Measurements from ENCODE around the gene TMPRSS4.

TMPRSS4 gene

GRCh38 chr11:118047749-118048148 lies 29.1 kb upstream of the TMPRSS4 start:
- H3K36me3 ChIP-seq (ENCODE audit: control insufficient read depth in 1 of 2, insufficient read depth in 2 of 2, low read length in 2 of 2) = no peaks in the 10 kb centered on the region
- no peaks in the 10 kb centered on the region for H3K9me3 ChIP-seq (ENCODE audit: control insufficient read depth in 1 of 2, low read length in 2 of 2)
- H3K27ac ChIP-seq (ENCODE audit: low read depth, low read length) = no peak overlapping the region
- no peaks in the 10 kb centered on the region for H3K27me3 ChIP-seq (ENCODE audit: control insufficient read depth in 1 of 2, insufficient read depth in 2 of 2, low read length in 2 of 2)
- H3K4me3 ChIP-seq (ENCODE audit: low read depth in 1 of 2, low read length in 2 of 2) = no peak overlapping the region
- H3K9ac ChIP-seq (ENCODE audit: low read depth in 1 of 2, low read length in 2 of 2) = no peak overlapping the region
- H3K4me1 ChIP-seq (ENCODE audit: control insufficient read depth in 1 of 2, insufficient read depth in 2 of 2, low read length in 2 of 2) = peaks cover 9 to 16% of the 10 kb centered on the region in 2 donors

- no peak overlapping the region for H3K4me3 ChIP-seq (ENCODE audit: low read depth in 1 of 2, low read length in 2 of 2)
- H3K4me1 ChIP-seq (ENCODE audit: control insufficient read depth in 1 of 2, insufficient read depth in 2 of 2, low read length in 2 of 2) = peaks cover 10 to 16% of the 10 kb centered on the region in 2 donors
- no peak overlapping the region for H3K27ac ChIP-seq (ENCODE audit: low read depth, low read length)
- H3K9ac ChIP-seq (ENCODE audit: low read depth in 1 of 2, low read length in 2 of 2) = no peak overlapping the region
- H3K9me3 ChIP-seq (ENCODE audit: control insufficient read depth in 1 of 2, low read length in 2 of 2) = no peaks in the 10 kb centered on the region
- H3K27me3 ChIP-seq (ENCODE audit: control insufficient read depth in 1 of 2, insufficient read depth in 2 of 2, low read length in 2 of 2) = no peaks in the 10 kb centered on the region
- no peaks in the 10 kb centered on the region for H3K36me3 ChIP-seq (ENCODE audit: control insufficient read depth in 1 of 2, insufficient read depth in 2 of 2, low read length in 2 of 2)
Observed at GRCh38 chr11:118048472-118049370, 28.2 kb upstream of the TMPRSS4 start.

GRCh38 chr11:118049771-118050170 lies 27.1 kb upstream of the TMPRSS4 start:
- no peak overlapping the region for H3K4me3 ChIP-seq (ENCODE audit: low read depth in 1 of 2, low read length in 2 of 2)
- H3K9ac ChIP-seq (ENCODE audit: low read depth in 1 of 2, low read length in 2 of 2) = no peak overlapping the region
- H3K9me3 ChIP-seq (ENCODE audit: control insufficient read depth in 1 of 2, low read length in 2 of 2) = no peaks in the 10 kb centered on the region
- H3K27ac ChIP-seq (ENCODE audit: low read depth, low read length) = no peak overlapping the region
- H3K27me3 ChIP-seq (ENCODE audit: control insufficient read depth in 1 of 2, insufficient read depth in 2 of 2, low read length in 2 of 2) = no peaks in the 10 kb centered on the region
- H3K36me3 ChIP-seq (ENCODE audit: control insufficient read depth in 1 of 2, insufficient read depth in 2 of 2, low read length in 2 of 2) = no peaks in the 10 kb centered on the region
- peaks cover 10 to 16% of the 10 kb centered on the region in 2 donors for H3K4me1 ChIP-seq (ENCODE audit: control insufficient read depth in 1 of 2, insufficient read depth in 2 of 2, low read length in 2 of 2)

- H3K27me3 ChIP-seq (ENCODE audit: control insufficient read depth in 1 of 2, insufficient read depth in 2 of 2, low read length in 2 of 2) = no peaks in the 10 kb centered on the region
- no peaks in the 10 kb centered on the region for H3K9me3 ChIP-seq (ENCODE audit: control insufficient read depth in 1 of 2, low read length in 2 of 2)
- no peak overlapping the region for H3K9ac ChIP-seq (ENCODE audit: low read depth in 1 of 2, low read length in 2 of 2)
- no peaks in the 10 kb centered on the region for H3K36me3 ChIP-seq (ENCODE audit: control insufficient read depth in 1 of 2, insufficient read depth in 2 of 2, low read length in 2 of 2)
- no peak overlapping the region for H3K4me3 ChIP-seq (ENCODE audit: low read depth in 1 of 2, low read length in 2 of 2)
- H3K27ac ChIP-seq (ENCODE audit: low read depth, low read length) = no peak overlapping the region
- H3K4me1 ChIP-seq (ENCODE audit: control insufficient read depth in 1 of 2, insufficient read depth in 2 of 2, low read length in 2 of 2) = peaks cover 10 to 16% of the 10 kb centered on the region in 2 donors
Observed at GRCh38 chr11:118050208-118050891, 26.5 kb upstream of the TMPRSS4 start.

- H3K27me3 ChIP-seq (ENCODE audit: control insufficient read depth in 1 of 2, insufficient read depth in 2 of 2, low read length in 2 of 2) = no peaks in the 10 kb centered on the region
- no peaks in the 10 kb centered on the region for H3K9me3 ChIP-seq (ENCODE audit: control insufficient read depth in 1 of 2, low read length in 2 of 2)
- peak overlapping the region in 1 of 2 donors; percentile 20 for H3K9ac ChIP-seq (ENCODE audit: low read depth in 1 of 2, low read length in 2 of 2)
- peaks cover 10% of the 10 kb centered on the region in 2 donors for H3K4me1 ChIP-seq (ENCODE audit: control insufficient read depth in 1 of 2, insufficient read depth in 2 of 2, low read length in 2 of 2)
- H3K4me3 ChIP-seq (ENCODE audit: low read depth in 1 of 2, low read length in 2 of 2) = no peak overlapping the region
- no peaks in the 10 kb centered on the region for H3K36me3 ChIP-seq (ENCODE audit: control insufficient read depth in 1 of 2, insufficient read depth in 2 of 2, low read length in 2 of 2)
- no peak overlapping the region for H3K27ac ChIP-seq (ENCODE audit: low read depth, low read length)
Observed at GRCh38 chr11:118051136-118051610, 25.7 kb upstream of the TMPRSS4 start.

GRCh38 chr11:118051611-118052461 lies 25.0 kb upstream of the TMPRSS4 start:
- Histone ChIP-seq H3K4me1 (ENCODE audit: control insufficient read depth in 1 of 2, insufficient read depth in 2 of 2, low read length in 2 of 2) (peaks cover 10% of the 10 kb centered on the region in 2 donors), H3K27me3 (ENCODE audit: control insufficient read depth in 1 of 2, insufficient read depth in 2 of 2, low read length in 2 of 2) (no peaks in the 10 kb centered on the region), H3K9ac (ENCODE audit: low read depth in 1 of 2, low read length in 2 of 2) (no peak overlapping the region), H3K36me3 (ENCODE audit: control insufficient read depth in 1 of 2, insufficient read depth in 2 of 2, low read length in 2 of 2) (no peaks in the 10 kb centered on the region), H3K27ac (ENCODE audit: low read depth, low read length) (no peak overlapping the region), H3K9me3 (ENCODE audit: control insufficient read depth in 1 of 2, low read length in 2 of 2) (no peaks in the 10 kb centered on the region), H3K4me3 (ENCODE audit: low read depth in 1 of 2, low read length in 2 of 2) (no peak overlapping the region)

GRCh38 chr11:118052581-118053206 lies 24.2 kb upstream of the TMPRSS4 start:
- Histone ChIP-seq H3K27me3 (ENCODE audit: control insufficient read depth in 1 of 2, insufficient read depth in 2 of 2, low read length in 2 of 2) (no peaks in the 10 kb centered on the region), H3K4me1 (ENCODE audit: control insufficient read depth in 1 of 2, insufficient read depth in 2 of 2, low read length in 2 of 2) (peaks cover 10% of the 10 kb centered on the region in 2 donors), H3K9ac (ENCODE audit: low read depth in 1 of 2, low read length in 2 of 2) (no peak overlapping the region), H3K4me3 (ENCODE audit: low read depth in 1 of 2, low read length in 2 of 2) (no peak overlapping the region), H3K36me3 (ENCODE audit: control insufficient read depth in 1 of 2, insufficient read depth in 2 of 2, low read length in 2 of 2) (no peaks in the 10 kb centered on the region), H3K9me3 (ENCODE audit: control insufficient read depth in 1 of 2, low read length in 2 of 2) (no peaks in the 10 kb centered on the region), H3K27ac (ENCODE audit: low read depth, low read length) (no peak overlapping the region)

GRCh38 chr11:118054712-118055640 lies 21.9 kb upstream of the TMPRSS4 start:
- Histone ChIP-seq H3K9ac (ENCODE audit: low read depth in 1 of 2, low read length in 2 of 2) (no peak overlapping the region), H3K27me3 (ENCODE audit: control insufficient read depth in 1 of 2, insufficient read depth in 2 of 2, low read length in 2 of 2) (no peaks in the 10 kb centered on the region), H3K36me3 (ENCODE audit: control insufficient read depth in 1 of 2, insufficient read depth in 2 of 2, low read length in 2 of 2) (no peaks in the 10 kb centered on the region), H3K4me1 (ENCODE audit: control insufficient read depth in 1 of 2, insufficient read depth in 2 of 2, low read length in 2 of 2) (peaks cover 10% of the 10 kb centered on the region in 2 donors), H3K27ac (ENCODE audit: low read depth, low read length) (no peak overlapping the region), H3K9me3 (ENCODE audit: control insufficient read depth in 1 of 2, low read length in 2 of 2) (no peaks in the 10 kb centered on the region), H3K4me3 (ENCODE audit: low read depth in 1 of 2, low read length in 2 of 2) (no peak overlapping the region)

GRCh38 chr11:118055966-118056365 lies 20.9 kb upstream of the TMPRSS4 start:
- no peaks in the 10 kb centered on the region for H3K27me3 ChIP-seq (ENCODE audit: control insufficient read depth in 1 of 2, insufficient read depth in 2 of 2, low read length in 2 of 2)
- H3K4me3 ChIP-seq (ENCODE audit: low read depth in 1 of 2, low read length in 2 of 2) = no peak overlapping the region
- no peaks in the 10 kb centered on the region for H3K9me3 ChIP-seq (ENCODE audit: control insufficient read depth in 1 of 2, low read length in 2 of 2)
- H3K36me3 ChIP-seq (ENCODE audit: control insufficient read depth in 1 of 2, insufficient read depth in 2 of 2, low read length in 2 of 2) = no peaks in the 10 kb centered on the region
- peaks cover 9 to 10% of the 10 kb centered on the region in 2 donors for H3K4me1 ChIP-seq (ENCODE audit: control insufficient read depth in 1 of 2, insufficient read depth in 2 of 2, low read length in 2 of 2)
- no peak overlapping the region for H3K27ac ChIP-seq (ENCODE audit: low read depth, low read length)
- H3K9ac ChIP-seq (ENCODE audit: low read depth in 1 of 2, low read length in 2 of 2) = no peak overlapping the region
